Measurements from ENCODE around the gene RNU5B-1.

Gene RNU5B-1

DNA sequence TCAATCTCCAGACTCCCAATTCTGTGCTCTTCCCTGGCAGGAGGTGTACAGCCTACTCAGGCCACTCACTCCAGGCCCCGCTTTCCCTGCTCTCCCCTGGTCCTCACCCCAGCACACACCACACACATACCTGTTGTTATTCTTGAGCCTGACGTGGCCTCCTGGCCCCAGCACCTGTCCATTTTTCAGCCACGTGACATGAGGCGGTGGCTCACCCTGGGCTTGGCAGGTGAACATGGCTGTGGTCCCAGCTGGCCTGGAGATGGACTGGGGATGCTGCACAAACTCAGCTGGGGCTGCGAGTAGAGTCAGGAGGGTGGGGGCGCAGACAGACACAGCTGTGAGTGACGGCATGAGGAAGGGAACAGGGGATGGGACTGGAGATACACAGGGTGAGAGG, 27.3 kb downstream of the RNU5B-1 start:
- TF ChIP-seq, protein P1, sequence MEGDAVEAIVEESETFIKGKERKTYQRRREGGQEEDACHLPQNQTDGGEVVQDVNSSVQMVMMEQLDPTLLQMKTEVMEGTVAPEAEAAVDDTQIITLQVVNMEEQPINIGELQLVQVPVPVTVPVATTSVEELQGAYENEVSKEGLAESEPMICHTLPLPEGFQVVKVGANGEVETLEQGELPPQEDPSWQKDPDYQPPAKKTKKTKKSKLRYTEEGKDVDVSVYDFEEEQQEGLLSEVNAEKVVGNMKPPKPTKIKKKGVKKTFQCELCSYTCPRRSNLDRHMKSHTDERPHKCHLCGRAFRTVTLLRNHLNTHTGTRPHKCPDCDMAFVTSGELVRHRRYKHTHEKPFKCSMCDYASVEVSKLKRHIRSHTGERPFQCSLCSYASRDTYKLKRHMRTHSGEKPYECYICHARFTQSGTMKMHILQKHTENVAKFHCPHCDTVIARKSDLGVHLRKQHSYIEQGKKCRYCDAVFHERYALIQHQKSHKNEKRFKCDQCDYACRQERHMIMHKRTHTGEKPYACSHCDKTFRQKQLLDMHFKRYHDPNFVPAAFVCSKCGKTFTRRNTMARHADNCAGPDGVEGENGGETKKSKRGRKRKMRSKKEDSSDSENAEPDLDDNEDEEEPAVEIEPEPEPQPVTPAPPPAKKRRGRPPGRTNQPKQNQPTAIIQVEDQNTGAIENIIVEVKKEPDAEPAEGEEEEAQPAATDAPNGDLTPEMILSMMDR (IDR thresholded peaks at IDR 0.05; ENCODE audit: low read length, missing control alignments), result no peak
- H3K4me3 ChIP-seq (replicated peaks; ENCODE audit: low read depth, low read length), result no peak overlapping the region
- DNase-seq (ENCODE audit: low read depth), result no peak

DNA sequence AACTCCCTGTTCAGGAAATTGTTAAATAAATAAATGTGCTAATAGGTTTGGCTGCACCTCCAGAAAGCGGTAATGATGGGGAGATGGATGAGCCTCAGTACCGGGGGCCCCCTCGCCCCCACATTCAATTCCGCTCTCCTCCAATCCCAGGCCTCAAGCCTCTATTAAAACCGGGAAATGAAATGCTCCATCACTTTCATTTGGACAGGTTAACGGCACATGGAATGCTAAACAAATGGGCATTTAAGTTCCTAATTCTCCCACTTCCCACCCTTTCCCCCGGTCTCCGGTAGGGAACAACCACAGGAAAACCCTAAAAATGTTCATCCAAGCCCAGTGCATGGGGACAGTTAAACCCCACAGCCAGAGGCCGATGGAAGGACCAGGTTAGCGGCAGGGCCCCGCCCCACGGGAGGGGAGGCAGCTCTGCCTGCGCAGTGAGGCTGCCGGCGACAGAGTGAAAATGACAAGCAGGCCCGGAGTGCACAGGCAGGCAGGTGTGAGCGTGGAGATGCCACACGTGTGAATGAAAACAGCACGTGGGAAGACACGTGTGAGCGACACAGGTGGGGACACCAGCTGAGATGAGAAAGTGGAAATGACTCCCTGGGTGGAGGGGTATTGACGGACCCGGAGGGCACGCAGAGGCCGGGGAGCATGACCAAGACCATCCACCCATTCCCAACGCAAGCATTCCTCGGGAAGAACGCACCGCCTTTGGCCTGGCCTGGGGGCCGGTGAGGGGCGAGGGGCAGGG, 28.1 kb downstream of the RNU5B-1 start:
- TF ChIP-seq, protein P1 (IDR thresholded peaks at IDR 0.05; ENCODE audit: low read length, missing control alignments), result no peak
- DNase-seq (ENCODE audit: low read depth), result no peak
- H3K4me3 ChIP-seq (replicated peaks; ENCODE audit: low read depth, low read length), result no peak overlapping the region

DNA sequence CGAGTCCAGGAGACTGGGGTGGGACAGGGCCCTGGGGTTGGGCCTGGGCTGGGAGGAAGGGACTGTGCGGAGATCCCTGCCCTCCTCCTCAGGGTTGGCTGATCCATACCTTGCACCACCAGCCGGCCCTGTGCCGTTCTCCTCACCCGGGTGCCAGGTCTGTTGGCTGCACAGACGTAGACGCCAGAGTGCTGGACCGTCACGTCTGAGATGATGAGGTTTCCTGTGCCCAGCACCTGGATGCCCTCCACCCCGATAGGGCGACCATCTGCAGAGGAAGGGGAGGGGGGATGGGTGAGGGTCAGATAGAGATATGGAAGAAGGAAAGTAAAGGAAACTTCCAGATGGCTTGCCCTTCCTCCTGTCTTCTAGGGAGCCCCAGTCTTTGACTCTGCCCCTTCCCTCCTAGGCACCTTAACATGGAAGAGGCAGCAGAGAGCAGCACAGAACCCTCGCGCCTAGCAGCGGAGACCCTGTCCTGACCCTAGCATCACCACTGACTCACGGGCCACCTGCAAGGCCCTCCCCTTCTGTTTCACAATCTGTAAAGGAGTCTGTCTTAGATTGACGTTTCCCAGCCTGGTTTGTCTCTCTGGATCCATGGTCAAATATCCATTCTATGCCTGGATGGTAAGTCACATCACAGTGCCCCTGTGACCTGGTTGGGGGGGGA, 28.8 kb downstream of the RNU5B-1 start:
- no peak overlapping the region for H3K4me3 ChIP-seq (replicated peaks; ENCODE audit: low read depth, low read length)
- TF ChIP-seq, protein P1 (IDR thresholded peaks at IDR 0.05; ENCODE audit: low read length, missing control alignments), result no peak
- DNase-seq (ENCODE audit: low read depth), result no peak

DNA sequence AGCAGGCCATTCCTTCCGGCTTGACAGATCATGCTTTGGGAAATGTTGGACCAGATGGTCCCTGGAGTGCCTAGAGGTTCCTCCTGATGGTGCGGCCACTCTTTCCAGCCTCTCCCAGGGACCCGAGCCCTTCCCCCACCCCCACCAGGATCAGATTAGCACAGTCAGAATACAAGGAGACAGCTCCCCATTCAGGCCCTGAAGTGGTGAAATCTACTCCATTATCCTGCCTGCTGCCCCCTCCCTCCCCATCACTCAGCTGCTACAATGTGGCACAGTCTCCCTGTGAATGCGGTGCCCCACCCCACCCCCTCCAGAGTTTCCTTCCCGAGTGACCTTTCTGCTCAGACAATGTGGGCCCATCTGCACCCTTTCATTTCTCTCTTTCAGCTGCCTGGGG, 29.4 kb downstream of the RNU5B-1 start:
- no peak overlapping the region for H3K4me3 ChIP-seq (replicated peaks; ENCODE audit: low read depth, low read length)
- TF ChIP-seq, protein P1 (IDR thresholded peaks at IDR 0.05; ENCODE audit: low read length, missing control alignments), result no peak
- no peak for DNase-seq (ENCODE audit: low read depth)

DNA sequence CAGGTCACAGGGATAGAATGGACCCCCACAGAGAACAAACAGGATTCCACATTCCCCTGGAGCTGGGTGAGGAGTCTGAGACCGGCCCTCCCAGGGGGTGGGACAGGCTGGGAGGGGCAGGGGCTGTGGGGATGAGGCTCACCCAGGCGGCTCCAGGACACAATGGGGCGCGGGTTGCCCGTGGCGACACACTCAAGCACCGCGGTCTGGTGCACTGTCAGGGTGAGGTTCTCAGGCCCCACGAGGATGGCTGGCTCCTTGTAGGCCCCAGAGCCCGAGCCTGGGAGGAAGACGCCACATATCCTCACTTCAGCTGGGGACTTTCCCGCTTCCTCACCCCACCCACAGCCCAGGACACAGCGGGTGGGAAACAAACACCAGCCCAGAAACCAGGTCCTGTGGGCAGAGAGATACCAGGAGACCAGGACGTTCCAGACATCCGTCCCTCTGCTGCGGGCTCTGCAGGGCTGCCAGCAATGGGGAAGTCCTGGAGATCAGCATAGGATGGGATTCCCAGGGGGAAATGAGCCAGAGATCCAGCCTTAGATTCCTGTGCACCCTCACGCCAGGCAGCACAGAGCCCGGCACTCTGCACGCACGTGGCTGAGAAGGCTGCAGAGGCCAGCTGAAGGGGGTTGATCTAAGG, 30.2 kb downstream of the RNU5B-1 start:
- TF ChIP-seq, protein P1 (IDR thresholded peaks at IDR 0.05; ENCODE audit: low read length, missing control alignments), result no peak
- no peak for DNase-seq (ENCODE audit: low read depth)
- no peak overlapping the region for H3K4me3 ChIP-seq (replicated peaks; ENCODE audit: low read depth, low read length)

DNA sequence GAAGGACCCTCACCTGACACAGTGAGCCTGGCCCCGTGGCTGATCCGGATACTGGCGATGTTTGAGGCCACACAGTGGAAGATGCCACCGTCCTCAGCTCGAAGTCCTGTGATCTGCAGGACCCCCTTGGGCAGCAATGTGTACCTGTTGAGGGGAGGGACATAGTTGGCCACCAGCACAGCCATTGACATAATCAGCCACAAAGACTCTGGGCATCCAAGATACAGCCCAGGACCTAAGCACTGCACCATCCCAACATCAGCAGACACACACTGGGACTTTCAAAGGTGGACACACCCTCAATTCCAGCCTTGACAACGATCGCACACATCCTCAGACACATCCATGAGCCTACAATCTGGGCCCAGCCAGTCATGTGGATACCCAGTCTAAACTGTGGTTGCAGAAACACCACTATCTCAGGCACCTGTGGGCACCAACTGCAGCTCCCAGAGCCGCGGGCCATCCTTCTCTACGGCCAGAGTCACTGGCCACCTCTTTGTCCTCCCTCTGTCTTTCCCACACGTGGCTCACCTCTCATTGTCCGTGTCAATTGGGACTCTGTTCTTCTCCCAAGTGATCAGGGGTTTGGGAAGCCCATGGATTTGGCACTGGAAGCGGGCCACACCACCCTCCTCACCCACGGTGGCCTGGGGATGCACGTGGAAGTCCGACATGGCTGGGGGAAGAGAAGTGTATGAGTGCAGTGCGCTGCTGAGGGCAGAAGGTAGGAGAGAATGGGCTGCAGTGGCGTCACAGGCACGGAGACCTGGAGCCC, 31.0 kb downstream of the RNU5B-1 start:
- TF ChIP-seq, protein P1 (IDR thresholded peaks at IDR 0.05; ENCODE audit: low read length, missing control alignments), result no peak
- no peak overlapping the region for H3K4me3 ChIP-seq (replicated peaks; ENCODE audit: low read depth, low read length)
- DNase-seq (ENCODE audit: low read depth), result no peak
